ENCODE results near the gene USP48.

GRCh38 chr1:21703318-21703963, 79.5 kb downstream of the USP48 start:
- no peak for TF ChIP-seq POLR2AphosphoS5 (IDR thresholded peaks at IDR 0.05; ENCODE audit: insufficient read depth in 1 of 2, low read depth in 1 of 2)
- TF ChIP-seq, protein P1, sequence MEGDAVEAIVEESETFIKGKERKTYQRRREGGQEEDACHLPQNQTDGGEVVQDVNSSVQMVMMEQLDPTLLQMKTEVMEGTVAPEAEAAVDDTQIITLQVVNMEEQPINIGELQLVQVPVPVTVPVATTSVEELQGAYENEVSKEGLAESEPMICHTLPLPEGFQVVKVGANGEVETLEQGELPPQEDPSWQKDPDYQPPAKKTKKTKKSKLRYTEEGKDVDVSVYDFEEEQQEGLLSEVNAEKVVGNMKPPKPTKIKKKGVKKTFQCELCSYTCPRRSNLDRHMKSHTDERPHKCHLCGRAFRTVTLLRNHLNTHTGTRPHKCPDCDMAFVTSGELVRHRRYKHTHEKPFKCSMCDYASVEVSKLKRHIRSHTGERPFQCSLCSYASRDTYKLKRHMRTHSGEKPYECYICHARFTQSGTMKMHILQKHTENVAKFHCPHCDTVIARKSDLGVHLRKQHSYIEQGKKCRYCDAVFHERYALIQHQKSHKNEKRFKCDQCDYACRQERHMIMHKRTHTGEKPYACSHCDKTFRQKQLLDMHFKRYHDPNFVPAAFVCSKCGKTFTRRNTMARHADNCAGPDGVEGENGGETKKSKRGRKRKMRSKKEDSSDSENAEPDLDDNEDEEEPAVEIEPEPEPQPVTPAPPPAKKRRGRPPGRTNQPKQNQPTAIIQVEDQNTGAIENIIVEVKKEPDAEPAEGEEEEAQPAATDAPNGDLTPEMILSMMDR (IDR thresholded peaks at IDR 0.05), result no peak

Measured in vagina (tissue), 2 donors.